GM19239 (cell line): ENCODE data around the gene BCL2L12.

Source experiments
- DNase-seq: peaks from one replicate; pipeline ENCODE4 v3.0.0; 2011; ENCODE audit warnings: low spot score; ENCODE audit not compliant: insufficient read length
- FAIRE-seq: peaks from 2 replicates; lab custom pipeline; 2011; peaks lifted over from hg19 to GRCh38; lab: Jason Lieb, UNC

BCL2L12 gene

DNA sequence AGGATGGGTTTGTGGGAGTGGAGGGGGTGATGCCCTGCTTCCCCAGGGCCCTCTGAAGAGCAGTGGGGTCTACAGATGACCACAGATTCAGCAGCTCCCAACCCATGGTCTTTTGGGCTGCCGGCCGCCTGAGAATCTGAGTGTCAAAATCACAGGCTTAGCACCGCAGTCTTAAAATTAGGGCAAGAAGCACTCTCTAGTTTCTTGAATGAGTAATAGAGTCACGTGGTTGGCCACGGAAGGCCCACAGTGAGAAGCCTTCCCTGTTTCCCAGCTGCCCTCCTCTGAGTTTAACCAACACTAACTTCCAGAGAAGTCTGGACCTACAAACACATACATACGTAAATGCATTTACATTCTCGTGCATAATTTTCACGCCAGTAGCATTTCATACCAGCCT, 16.5 kb downstream of the BCL2L12 start:
- FAIRE-seq (no peak), DNase-seq (no peak)

DNA sequence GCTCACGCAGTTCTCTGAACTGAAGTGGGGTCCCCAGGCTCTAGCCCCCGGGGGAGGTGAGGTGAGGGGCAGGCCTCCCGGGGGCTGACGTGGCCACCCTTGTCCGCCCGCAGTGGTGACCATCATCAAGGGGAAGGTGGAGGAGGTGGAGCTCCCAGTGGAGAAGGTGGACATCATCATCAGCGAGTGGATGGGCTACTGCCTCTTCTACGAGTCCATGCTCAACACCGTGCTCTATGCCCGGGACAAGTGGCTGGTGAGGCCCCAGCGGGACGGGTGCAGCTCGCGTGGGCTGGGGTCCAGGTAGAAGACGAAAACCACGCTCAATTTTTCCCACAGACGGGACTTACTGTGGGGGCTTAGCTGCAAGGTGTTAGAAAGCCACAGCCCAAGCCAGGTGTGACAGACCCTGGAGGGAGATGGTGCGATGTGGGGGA, 18.1 kb downstream of the BCL2L12 start:
- DNase-seq (no peak), FAIRE-seq (no peak)

DNA sequence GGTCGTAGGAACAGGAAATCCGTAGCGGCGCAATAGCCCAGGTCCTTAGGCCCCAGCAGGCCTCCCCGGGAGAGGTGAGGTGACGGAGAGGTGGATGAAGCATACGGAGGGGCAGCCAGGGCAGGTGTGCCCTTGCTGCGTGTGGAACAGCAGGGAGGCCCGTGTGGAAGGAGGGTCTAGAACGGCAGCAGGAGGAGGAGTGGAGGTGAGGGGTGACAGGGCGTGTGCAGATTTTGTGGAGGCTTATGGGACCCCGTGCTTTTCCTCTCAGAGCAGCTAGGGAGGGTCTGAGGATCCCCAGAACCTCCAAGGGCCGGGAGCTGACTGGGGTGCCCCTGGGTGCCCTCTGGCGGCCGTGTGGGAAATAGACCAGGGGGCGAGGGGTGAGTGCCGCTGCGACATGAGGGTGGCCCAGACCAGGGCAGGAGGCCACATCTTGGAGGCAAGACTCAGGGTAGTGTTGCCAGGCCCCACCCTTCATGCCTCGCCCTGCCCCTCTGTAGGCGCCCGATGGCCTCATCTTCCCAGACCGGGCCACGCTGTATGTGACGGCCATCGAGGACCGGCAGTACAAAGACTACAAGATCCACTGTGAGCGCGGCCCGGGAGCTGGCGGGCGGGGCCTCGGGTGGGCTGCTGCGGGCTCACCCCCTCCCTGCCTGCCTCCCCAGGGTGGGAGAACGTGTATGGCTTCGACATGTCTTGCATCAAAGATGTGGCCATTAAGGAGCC, 18.7 kb downstream of the BCL2L12 start:
- DNase-seq (no peak), FAIRE-seq (no peak)

DNA sequence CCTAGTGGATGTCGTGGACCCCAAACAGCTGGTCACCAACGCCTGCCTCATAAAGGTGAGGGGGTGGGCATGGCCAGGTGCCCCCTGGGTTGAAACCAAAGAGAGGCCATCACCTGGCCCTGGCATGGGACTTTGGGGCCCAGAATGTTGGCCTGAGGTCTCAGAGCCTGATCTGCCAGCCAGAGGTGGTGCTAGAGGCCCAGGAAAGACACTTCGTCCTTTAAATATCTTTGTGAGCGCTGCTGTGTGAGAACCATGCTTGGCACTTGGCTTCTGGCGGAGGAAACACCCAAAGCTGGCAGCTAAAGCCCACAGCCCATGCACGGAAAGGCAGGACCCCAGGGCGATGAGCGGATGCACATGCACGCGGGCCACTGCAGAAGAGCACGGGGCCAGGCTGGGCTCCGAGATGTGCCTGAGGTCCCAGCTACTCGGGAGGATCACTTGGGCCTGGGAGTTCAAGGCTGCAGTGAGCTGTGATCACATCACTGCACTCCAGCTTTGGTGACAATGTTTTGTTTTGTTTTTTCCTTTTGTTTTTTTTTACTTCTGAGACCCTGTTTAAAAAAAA, 19.3 kb downstream of the BCL2L12 start:
- FAIRE-seq (no peak), DNase-seq (no peak)

DNA sequence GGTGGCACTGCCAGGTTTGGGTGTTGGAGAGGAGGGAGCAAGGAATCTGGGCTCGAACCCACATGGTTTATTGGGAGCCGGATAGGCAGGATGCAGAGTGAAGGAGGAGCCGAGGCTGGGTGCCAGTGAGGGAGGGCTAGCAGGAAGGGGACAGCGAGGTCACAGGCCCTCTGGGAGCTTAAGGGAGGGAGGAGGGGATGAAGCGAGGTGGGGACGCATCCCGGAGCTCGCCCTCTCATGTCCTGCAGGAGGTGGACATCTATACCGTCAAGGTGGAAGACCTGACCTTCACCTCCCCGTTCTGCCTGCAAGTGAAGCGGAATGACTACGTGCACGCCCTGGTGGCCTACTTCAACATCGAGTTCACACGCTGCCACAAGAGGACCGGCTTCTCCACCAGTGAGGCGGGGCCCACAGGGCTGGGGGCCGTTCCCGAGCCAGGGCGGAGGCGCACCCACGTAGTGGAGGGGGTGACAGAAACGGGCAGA, 20.2 kb downstream of the BCL2L12 start:
- no peak for DNase-seq
- FAIRE-seq = no peak

DNA sequence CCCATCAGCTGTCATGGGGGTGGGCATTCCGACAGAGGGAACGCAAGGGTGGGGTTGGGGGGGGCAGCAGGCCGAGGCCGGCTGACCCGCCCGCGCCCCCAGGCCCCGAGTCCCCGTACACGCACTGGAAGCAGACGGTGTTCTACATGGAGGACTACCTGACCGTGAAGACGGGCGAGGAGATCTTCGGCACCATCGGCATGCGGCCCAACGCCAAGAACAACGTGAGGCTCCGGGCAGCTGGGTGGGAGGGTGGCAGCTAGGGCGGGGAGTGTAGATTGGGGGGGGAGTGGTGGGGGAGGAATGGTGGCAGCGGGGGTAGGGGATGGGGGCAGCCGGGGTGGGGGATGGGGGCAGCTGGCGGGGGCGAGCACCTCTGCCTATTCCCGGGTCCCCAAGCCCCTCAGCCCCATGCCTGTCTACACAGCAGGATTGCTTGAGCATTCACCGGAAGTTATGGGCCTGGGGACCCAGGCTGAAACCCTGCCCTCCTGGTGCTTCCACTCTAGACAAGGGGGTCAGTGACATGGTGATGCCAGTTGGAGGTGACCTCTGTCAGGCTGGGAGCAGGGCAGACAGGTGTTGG, 20.9 kb downstream of the BCL2L12 start:
- no peak for FAIRE-seq

DNA sequence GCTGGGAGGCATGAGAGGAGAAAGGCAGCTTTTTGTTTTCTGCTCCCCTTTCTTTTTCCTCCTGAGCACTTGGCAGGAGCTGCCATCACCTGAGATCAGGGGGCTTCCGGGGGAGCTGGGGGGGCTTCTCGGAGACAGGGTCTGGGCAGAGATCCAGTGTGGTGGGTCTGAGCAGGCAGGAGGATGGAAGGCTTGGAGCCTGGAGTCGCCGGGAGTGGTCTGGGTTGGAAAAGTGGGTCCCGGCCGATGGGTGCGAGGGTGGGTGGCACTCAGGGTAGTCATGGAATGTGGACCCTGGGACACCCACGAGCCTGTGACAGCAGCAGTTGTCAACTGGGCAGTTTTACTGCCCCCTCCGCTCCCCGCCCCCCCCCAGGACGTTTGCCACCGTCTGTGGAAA, 21.4 kb downstream of the BCL2L12 start:
- FAIRE-seq (no peak), DNase-seq (no peak)

More for the DNA sequence above, 20.9 kb downstream of the BCL2L12 start:
- DNase-seq = no peak

DNA sequence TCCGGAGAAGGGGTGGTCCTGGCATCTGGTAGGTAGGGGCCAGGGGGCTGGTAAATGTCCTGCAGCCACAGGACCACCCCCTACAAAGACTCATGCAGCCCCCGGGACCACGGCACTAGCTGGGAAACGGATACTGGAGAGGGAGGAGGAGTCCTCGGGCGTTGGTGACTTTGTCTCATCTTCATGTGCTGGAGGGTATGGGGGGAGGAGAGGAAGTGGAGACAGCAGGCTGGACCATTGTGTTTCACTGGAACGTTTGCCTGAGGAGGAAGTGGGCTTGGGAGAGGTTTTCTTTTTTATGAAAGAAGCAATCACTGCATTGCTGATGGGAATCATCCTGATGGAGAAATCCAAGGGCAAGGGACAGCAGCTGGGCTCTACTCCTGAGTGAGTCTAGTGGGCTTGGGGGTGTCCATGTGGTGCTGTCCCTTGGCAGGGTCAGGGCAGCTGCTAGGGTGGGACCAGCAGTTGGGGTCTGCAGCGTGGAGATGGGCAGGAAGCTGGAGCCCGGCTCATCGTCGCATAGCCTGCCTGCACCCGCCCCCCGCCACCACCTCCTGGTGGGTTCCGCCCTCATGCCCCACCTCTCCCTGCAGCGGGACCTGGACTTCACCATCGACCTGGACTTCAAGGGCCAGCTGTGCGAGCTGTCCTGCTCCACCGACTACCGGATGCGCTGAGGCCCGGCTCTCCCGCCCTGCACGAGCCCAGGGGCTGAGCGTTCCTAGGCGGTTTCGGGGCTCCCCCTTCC, 22.0 kb downstream of the BCL2L12 start:
- no peak for DNase-seq
- FAIRE-seq = no peak

DNA sequence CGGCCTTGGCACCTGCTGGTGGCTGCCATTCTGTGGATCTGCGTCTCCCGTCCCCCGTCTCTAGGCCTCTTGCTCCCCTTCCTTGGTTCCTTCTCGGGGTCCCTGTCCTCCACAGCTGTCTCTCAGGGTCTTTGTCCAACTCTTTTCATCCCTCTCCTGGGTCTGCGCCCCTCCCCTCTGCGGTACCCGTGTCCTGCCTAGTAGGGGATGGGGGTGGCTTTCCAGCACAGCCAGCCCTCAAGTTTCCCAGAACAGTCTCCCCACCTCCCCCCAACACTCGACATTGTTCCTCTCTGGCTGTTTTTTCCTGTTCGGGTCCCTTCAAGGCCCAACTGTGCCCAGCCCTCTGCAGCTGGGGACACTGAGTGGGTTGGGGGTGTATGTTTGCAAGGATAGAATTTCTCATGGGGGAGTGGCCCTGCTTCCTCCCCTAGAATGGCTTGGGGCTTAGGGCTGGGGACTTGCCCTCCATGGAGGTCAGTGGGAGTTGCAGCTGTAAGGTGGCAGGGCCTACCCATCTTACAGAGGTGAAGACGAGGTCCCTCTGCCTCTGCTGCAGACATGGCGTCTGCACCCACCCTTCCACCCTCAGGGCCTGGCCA, 22.9 kb downstream of the BCL2L12 start:
- FAIRE-seq (no peak), DNase-seq (no peak)

DNA sequence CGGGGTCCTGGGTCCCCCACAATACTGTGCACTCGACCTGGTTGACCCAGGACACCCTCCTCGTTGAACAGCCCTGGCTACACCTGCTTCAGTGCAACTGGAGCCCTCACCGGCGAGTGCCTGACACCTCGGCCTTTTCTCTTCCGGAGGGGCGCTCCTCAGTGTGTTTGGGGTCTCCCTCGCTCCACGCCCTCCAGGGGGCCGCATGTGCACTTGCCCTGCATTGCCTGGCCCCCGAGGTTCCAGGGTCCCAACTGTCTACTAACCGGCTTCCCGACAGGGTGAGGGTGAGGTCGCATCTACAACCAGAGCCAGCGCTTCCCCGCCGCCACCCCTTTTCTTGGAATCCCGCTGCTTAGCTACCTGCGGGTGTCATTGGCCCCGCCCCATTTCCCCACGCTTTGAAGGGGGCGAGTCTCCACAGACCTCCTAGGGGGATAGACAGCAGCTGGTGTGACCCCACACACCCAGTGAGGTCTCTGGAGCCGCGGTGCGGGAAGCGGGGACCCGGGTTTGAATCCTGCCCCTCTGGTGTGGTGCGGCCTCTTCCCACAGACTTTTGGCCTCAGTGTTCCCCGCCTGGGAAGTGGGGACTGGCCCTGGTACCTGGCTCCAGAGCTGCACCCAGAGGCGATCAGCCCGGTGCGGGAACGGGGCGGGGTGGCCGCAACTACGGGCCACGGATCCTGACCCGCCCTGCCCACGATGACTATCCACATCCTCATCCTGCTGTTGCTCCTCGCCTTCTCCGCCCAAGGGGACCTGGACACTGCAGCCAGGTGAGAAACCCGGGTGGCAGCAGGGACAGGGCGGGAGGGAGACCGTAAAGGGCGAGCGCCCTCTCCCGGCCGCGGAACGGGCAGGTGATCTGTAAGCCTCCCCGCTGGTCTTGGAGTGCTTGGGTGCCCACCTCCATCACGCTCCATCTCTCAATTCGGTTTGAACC, 23.7 kb downstream of the BCL2L12 start, which contains the start of gene ADM5:
Gene ADM5, plus strand, starts transcription at position 462 of the 946 bp plus-strand sequence. Its CDS starts 244 bp downstream, at position 706.
- DNase-seq (no peak), FAIRE-seq (no peak)

DNA sequence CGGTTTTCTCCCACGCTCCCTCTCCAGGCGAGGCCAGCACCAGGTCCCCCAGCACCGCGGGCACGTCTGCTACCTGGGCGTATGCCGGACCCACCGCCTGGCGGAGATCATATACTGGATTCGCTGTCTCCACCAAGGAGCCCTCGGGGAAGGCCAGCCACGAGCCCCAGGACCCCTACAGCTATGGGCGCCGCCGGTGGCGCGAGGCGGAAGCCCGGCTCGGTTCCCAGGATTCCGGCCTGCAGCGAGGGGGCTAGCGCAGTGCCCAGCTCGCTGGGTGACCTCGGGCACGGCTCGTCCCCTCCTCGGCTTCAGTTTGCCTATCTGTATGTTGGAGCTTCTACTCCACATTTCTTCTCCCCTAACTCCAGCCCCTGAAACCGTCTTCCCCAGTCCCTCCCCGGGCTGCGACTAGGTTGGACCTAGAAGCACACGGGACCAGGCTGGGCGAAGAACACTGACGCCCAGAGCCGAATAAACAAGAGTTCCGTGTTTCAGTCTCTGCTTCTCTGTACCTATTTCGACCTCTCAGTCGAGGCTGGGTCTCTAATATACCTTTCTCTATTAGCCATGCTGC, 24.4 kb downstream of the BCL2L12 start:
- DNase-seq (no peak), FAIRE-seq (no peak)

DNA sequence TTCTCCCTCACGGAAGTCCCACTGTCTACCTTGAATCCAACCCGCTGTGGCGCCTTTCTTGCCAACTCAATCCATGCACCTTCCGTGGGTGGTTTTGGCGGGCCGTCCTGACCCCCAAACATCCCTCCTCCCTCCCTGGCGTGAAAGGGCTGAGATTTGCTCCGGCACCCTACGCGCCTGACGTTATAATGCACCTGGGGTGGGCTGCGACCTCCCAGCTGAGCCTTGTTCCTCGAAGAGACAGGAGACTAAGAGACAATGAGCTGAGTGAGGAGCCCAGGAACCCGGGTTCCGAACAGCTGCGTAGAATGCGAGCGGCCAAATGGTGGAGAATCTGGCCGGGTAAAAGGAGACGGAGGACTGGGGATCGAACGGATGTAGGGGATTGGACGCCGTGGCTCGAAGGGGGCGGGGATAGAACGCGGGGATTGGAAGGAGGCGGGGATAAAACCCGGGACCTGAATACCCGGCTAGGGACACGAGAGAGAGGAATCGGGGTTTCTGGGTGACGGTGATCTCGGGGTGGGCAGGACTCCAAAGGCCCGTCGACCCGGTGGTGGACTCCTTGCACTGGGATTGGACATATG, 25.0 kb downstream of the BCL2L12 start, which contains the start of gene CPT1C:
Gene CPT1C, plus strand, starts transcription at position 461 of the 587 bp plus-strand sequence. CDS start 1,137 bp downstream, outside the sequence.
- DNase-seq (no peak), FAIRE-seq (peak; percentile 76)

DNA sequence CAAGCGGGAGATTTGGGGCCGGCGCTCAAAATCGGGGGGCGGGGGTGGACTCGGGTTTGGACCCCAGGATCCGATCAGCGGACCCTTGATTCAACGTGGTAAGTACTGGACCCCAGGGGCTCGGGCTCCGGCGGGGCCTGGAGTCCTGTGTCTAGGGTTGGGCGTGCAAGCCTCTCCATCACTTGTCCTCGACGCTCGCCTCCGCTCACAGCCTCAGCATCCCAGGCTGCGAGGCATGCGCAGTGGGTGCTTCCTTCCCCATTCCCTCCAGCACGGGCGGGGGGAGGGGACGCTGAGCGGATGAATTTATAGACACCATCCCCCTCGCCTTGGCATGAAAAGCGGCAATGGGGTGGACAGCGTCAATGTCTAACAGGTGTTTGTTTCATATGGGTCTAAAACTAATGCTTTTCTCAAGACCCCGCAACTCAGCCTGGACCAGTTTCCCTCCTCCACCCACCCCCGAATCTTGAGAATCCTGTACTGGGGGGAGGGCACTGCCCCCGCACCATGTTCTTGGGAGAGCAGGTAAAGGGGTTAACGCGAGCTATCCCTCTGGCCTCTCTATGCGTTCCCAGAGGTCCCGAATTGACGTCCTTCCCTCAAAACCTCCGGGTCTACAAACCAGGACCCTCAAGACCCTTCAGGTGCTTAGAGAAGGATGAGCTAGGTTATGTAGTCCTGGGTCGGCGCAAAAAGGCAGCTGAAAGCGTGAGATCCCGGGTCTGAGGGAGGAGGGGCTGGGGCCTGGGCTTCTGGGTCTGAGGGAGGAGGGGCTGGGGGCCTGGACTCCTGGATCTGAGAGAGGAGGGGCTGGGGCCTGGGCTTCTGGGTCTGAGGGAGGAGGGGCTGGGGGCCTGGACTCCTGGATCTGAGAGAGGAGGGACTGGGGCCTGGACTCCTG, 25.8 kb downstream of the BCL2L12 start:
- DNase-seq (no peak), FAIRE-seq (no peak)

DNA sequence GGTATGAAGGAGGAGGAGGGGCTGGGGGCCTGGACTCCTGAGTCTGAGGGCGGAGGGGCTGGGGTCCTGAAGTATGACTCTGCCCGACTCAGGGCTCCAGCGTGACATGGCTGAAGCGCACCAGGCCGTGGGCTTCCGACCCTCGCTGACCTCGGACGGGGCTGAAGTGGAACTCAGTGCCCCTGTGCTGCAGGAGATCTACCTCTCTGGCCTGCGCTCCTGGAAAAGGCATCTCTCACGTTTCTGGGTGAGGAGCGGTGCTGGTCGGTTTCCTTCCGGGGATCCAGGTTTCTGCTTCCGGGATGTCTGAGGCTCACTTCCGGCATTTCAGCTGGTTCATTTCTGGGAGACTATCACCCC, 26.4 kb downstream of the BCL2L12 start:
- FAIRE-seq = no peak
- DNase-seq = no peak

DNA sequence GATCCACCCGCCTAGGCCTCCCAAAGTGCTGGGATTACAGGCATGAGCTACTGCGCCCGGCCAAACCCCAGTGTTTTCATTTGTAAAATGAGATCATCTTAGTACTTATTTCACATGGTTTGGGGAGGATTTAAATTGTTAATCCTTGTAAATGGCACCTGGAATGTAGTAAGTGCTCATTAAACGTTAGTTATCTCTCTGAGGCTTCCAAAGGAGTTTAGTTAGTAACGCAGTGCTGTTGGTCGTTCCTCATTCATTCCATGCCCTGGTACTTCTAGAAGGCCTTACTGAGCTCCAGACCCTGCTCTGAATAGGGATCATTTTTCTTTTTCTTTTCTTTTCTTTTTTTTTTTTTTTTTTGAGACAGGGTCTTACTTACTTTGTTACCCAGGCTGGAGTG, 30.4 kb downstream of the BCL2L12 start:
- no peak for FAIRE-seq
- no peak for DNase-seq

DNA sequence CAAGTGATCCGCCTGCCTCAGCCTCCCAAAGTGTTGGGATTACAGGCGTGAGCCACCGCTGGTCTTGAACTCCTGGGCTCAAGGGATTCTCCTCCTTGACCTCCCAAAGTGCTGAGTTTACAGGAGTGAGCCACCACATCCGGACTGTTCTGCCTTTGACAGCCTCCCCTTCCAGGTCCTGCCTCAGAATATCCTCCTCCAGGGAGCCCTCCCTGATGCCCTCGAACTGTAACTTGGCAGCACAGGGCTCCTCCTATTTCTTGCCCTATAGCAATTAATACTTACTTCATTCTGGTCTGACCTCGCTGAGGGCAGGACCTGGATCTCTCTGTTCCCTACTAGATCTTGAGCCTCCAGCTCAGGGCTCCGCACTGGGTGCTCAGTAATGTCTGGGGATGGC, 31.1 kb downstream of the BCL2L12 start:
- no peak for DNase-seq
- no peak for FAIRE-seq

DNA sequence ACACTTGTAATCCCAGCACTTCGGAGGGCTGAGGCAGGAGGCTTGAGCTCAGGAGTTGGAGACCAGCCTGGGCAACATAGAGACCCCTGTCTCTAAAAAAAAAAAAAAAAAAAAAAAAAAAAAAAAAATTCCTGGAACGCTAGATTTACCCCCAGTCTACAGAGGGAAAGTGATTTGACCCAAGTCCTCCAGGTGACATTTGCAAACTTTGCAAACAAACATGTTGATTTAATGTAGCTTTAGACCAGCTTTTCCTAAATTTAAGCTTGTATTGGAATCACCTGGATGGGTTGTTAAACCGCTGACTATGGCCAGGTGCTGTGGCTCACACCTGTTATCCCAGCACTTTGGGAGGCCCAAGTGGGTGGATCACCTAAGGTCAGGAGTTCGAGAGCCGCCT, 33.6 kb downstream of the BCL2L12 start:
- DNase-seq = no peak
- FAIRE-seq = no peak
